GM19395 (cell line): ENCODE measurements around the gene PRSS38.

Experiments used
- ATAC-seq: cut with Tn5 transposase; IDR thresholded peaks from one replicate; pipeline ENCODE4 v1.9.1; 2021; ENCODE audit warnings: mild to moderate bottlenecking, moderate library complexity; ENCODE audit not compliant: unreplicated experiment

Gene PRSS38

DNA sequence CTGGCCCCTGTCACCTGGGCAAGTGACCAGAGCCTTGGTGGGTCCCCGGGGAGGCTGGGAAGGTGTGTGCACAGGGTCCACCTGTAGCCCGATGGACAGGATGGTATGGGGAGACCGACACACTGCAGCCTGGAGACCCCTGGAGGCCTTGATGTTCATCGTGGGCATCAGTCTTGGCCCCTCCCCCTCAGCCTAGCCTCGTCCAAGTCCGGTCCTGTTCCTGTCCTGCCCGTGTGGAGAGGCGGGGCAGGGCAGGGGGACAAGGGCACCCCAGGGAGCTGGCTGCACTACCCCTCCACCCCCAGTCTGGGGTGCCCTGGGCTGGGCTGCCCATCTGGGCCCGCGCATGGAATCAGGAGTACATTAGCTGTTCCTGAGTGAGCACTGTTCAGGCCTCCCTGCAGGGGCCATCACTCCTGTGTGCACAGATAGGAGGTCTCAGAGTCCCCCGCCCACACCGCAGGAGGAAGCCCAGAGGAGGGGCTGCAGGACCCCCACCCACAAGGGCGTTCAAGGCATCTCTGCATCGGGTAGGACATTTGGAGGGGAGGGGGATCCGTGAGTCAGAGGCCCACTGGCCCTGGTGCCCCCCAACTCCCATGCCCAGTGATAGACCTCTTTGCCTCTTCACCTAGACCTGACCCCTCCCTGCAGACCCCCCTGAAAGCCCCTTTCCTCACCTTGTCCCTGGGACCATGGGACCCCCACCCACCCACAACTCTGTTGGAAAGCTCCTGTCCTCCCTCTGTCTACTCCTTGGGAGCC, 69.1 kb downstream of the PRSS38 start:
- no peak for ATAC-seq

DNA sequence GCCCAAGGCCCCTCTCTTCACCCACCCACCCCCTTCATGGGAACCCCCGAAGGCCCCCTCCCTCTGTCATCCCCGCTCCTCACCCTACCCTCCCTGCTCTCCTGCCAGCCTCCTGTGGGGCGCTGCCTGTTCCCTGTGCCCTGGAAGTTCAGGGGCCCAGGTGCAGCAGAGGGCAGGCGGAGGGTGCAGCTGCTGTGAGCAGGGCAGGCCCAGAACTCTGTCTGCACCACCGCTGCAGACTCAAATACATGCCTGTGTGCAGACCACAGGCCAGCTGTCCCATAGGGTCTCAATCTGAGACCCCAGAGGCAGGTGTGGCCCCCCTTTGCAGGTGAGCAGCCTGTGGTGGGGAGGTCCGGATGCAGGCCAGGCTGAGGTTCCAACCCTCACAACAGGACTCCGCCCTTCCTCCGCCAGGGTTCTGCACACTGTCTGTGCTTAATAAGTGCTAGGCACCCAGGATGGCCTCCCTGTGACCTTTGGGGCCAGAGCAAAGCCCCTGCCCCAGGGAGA, 69.7 kb downstream of the PRSS38 start:
- ATAC-seq: no peak

DNA sequence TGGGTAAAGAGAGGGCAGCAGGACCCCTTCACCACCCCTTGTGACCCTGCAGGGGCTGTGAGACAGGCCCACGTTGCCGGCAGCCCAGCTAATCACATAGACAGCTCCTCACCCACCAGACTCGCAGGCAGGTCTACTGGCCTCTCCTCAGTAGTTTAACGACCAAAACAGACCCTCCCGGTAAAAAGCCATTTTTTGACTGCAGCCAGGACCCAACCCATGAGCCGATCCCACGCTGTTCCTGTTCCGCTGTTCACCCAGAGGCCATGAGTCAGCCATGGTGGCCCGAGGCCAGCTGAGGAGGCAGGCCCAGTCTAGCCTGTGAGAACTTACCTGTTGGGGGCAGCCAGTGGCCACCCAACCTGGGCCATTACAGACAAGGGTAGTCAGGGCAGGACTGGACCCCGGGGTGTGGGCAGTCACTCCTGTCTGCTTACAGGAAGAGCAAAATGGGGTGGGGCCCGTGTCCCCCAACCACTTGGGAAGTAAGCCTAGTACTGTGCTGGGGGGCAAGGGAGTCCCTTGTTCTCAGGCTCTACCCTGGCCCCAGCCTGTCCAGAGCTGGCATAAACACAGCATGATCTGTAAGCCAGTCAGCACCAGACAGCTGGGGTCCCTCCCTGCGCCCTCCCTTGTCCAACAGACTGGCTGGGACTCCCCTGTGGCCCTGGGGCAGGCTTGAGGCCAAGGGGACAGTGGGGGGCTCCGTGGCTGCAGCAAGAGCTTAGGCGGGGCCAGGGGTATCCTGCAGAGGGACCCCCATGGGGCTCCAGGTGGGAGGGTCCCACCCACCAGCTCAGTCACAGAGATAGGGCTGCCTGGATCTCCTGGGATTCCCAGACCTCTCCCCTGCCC, 70.4 kb downstream of the PRSS38 start:
- ATAC-seq: no peak

DNA sequence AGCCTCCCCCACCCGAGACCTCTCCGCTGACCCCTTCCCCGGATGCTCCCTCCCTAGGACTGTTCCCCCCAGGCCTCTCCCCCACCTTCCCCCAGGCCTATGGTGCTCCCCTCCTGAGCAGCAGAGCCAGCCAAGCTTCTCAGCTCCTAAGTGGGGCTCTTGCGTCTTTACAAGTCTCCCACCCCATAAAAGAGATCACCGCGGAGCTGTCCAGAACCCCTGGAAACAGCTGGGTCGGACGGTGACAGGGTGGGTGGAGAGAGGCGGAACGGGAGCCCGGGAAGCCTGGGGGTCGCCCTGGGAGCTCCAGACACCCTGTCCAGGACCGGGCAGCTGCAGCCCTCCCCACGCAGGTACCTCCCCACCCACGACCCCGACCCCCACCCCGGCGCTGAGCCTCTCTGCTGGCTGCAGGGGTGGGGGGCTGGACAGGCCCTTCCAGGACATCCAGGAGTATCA, 71.1 kb downstream of the PRSS38 start:
- no peak for ATAC-seq

DNA sequence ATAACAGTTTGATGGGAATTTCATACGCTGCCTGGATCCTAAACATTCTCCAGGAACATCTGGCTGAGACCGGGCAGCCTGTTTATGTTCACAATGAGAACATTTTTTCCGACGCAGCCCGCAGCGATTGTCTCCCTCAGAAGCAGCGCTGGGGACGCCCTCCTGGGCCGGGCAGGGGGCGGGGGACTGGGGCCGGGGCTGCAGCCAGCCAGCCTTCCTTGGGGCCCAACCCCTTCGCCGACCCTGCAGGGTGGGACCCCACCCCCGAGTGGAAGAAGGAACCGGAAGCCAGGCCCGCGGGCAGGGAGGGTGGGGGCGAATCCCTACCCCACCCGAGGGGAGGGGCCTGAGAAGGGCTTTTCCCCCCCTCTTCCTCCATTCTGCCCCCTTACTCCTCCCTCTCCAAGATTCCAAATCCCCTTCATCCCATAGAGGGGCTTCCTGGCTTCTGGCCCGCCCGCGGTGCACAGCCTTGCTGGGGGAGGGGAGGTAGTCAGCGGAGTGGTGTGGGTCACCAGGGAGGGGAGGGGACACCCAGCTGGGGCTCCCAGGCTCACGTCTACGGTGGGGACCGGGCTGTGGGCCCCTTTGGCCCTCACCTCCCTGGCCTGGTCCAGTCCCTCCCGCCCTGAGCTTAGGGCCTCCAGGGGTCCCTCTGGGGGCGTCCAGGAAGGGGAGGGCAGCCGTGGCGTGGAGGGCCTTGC, 71.7 kb downstream of the PRSS38 start:
- ATAC-seq: no peak

DNA sequence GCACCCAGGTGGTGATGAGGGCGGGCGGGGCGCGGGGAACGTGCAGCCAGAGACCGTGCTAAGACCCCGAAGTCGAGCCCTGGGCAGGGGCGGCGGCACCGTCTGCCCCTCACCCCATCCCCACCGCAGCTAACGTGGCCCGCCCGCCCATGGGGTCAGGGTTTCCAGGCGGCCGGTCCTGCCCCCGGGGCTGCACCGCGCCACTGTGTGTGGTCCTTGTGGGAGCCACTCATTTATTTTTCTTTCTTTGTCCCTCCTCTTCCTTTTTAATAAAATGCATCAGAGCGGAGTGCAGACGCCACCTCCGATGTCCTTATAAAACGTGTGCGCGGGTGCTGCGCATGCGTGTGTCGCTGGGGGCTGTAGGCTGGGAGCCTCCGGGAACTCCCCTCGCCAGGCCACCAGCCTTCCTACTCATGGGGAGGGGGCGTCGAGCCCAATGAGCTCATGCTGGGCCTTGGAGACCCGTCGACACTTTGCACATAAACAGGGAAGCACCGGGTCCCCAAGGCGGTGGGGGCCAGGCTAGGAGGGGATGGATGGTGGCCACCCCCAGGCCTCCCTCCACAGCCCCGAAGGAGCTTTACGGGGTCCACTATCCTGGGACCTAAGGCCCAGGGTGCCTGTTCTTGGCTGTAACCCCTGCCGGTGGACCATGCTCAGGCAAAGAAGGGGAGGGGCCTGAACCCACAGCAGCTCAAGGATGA, 72.4 kb downstream of the PRSS38 start:
- no peak for ATAC-seq

DNA sequence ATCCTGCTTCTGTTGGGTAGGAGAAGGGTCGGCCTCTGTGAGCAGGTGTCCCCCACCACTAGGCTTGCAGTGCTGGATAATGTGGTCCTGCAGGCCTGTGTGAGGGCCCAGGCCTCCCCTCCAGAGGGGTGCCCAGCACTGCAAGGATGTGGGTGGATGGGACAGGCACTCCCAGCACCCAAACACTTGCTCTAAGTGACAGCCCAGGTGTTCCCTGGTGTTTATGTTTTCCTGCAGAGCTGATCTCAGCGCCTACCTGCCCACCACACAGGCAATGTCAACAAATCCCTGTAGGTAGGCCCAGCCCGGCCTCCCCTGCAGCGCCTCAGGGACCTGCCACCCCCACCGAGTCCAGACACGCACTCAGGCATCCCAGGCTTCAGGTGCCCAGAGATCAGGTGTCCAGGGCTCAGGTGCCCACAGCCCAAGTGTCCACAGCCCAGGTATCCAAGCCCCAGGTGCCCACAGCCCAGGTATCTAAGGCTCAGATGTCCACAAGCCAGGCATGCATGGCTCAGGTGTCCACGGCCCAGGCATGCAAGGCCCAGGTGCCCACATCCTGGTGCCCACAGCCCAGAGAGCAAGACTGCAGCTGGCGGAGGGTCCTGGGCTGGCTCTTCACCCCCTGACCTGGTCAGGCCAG, 73.0 kb downstream of the PRSS38 start:
- no peak for ATAC-seq

DNA sequence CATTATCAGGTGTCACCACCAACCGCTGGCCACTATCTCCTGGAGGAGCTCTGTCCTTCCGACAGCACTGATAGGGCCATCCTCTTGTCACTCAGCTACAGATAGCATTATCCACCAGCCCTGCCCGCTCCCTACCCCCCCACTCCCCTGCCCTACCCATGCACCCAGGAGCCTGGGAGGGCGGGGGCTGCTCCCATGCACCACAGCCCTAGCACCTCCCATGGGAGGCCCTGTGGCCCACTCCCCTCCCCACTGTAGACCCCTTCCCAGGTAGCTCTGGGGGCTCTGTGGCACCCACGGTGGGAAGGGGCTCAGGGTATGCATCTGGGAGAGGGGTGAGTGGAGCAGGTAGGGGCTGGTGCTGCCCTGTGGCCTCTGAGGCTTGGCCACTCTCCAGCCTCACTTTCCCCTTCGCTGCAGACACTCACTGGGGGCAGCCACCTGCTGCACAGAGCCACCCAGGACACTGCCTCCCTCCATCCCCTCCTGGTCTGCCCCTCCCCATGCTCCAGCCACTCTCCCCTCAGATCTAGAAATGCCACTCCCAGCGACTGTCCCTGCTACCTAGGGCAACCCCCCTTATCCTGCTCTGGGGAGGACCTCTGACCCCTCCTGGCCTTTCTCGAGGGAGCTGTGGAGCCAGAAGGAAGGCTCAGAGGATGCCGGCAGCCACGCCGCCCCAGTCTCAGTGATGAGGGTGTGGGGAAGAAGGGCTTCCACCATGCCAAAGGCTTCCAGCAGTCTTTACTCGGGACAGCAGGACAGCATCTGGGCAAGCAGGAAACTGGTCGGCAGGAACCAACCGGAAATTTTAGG, 73.8 kb downstream of the PRSS38 start:
- ATAC-seq: no peak

DNA sequence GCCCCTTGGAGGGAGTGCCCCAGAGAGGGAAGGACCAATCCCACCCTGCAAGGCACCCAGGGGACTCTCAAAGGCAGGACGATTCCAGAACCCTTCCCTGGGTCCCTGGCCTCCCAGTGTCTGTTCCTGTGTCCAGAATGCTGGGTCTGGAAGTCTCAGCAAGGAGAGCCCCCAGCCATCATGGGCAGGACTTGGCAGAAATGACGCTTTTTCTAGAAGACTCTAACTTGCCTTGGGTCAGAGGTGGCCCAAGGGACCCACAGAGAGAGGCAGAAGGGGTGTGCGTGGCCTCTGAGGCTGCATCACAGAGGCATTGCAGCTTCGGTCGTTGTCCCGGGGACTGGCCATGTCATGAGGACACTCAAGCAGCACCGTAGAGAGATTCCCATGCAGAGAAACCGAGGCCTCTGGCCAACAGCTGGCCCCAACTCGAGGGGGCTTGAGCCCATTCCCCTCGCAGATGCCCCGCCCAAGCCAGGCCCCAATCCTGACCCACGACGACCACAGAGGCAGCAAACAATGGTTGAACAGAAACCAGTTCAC, 74.5 kb downstream of the PRSS38 start:
- ATAC-seq: no peak

DNA sequence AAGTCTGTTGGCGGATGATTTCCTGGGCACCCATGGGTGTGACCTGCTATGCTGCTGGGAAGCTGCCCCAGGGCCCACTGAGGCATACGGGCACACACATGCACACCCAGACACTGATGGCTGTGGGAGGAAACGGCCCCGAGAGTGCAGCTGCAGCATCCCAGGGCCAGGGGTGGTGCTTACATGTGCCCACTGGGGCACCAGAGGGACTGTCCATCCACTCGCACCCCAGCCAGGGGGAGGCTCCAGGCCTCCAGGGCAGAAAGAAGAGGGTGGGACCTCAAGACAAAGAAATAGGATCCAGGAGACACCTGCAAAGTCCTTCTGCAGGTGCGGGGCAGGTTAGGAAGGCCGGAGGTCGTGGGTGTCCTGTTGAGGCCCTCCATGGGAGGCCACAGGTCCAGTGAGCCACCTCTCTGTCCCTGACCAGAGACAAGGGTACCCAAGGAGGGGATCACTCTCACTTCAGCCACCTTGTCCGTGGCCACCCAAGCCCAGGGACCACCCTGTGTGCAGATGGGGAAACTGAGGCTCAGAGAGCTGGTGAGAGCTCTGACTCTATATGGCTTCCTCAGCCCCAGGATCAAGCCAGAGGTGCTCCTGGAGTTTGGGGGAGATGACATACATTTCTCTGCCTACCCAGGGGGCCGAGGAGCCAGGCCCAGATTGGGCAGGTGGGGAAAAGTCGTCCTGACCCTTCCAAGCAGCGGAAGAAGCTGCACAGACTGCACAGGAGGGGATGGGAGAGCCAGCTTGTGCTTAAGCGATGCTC, 75.2 kb downstream of the PRSS38 start:
- no peak for ATAC-seq

DNA sequence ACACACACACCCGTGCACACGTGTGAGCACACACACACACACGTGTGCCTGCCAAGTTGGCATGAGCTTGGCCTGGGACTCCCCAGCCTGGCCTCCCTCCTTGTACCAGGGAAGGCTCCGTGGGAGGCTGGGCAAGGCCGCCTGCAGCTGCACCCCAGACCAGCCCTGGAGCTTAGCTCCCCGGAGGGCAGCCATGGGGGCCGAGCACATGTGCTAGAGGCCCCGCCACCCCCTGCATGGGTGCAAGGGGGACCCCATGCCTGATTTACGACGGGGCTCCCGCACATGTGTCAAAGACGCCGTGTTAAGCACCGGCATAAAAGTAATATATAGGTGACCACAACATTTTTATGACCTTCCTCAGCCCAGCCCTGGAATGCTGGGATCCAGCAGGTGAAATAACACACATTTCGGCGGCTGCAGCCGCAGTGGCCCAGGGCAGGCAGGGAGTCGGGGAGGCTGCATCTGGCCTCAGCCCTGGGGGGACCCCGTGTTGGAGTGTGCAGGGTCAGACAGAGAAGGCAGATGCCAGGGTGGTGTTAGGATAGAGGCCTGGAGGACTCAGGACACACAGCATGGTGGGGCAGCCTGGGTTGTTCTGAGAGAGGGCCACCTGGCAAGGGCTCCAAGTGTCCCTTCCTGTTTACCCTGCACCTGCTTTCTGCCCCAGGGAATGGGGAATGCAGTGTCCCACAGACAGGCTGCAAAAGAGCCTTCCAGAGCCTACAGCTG, 75.9 kb downstream of the PRSS38 start:
- no peak for ATAC-seq

DNA sequence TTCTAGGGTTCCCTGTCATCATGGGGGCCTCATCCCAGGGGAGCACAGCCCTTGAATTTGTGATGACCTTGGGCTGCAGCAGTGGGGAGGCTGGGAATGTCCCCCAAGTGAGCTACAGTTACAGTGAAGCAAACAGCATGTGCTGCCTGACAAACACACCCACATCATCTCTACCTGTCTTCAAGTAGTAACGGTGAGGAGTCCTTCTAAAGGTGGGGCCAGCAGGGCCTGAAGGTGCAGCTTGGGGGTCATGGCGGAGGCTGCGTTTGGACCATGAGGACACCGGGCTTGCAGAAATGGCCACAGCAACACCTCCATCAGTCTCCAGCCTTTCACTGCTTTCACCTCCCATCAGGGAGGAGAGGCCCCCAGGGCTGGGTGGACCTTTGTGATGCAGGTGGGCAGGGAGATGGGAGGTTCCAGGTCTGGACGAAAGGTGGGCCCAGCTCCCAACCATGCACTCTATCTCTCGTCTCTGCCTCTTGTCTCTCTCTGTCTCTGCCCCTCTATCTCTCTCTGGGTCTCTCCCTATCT, 76.5 kb downstream of the PRSS38 start:
- no peak for ATAC-seq

DNA sequence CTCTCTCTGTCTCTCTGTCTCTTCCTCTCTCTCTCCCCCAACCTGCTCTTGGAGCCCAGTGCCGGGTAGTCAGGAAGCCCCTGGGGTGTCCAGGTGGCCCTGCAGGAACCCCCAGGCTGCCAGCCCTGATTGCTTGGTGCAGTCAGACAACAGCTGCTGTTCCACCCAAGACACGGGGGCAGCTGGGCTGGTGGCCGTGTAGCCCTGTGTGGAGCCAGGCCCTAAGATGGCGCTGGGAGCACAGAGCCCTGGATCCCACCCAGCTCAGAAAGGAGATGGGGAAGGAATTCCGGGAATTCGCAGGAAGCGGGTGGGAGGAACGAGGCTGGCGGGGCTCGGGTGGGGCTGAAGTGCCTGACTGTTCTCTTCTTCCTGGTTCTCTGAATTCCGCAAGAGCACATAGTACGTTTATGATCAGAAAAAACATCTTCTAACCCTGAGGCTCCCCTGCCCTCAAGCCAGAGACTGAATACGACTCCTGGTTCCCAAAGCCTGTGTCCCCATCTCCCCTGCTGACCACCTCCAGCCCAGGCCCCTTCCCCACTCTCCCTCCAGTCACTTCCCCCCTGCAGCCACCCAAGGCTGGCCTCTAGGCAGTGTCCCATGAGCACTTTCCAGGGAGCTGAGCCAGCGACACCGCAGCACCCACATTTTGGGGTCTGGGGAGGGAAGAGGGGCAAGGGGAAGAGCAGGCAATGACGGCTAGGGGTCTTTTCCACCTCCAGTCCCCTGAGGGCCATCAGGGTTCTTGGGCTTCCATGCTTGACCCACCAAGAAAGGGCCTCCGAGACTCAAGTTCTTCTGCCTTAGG, 77.2 kb downstream of the PRSS38 start:
- ATAC-seq: no peak

DNA sequence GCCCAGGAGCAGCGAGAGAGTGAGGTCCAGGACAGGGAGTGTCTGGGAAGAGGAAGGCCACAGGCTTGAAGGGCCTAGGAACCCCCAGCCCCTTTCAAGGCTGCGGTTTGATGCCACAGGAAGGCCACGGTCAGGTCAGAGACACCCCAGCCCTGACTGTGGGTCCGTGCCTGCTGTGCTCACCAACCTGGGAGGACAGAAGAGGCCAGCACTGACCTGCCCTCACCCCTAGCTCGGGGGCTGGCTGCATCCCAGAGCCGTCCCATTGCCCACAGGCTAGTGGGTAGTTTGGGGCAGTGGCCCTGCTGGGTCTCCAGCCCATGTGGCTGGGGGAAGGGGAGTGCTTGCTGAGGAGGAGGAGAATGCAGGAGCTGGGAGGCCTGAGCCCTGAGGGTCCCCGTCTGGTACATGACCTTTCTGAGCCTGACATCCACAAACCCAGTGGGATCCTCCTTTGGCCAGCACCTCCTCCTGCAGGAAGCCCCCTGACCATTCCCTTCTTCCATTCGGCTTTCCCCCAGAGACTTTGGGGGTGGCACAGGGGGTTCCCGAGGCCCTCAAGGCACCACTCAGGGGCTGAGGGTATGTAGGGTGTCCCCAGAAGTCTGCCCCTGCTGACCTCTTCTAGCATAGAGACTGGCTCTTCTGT, 77.9 kb downstream of the PRSS38 start:
- ATAC-seq: no peak

DNA sequence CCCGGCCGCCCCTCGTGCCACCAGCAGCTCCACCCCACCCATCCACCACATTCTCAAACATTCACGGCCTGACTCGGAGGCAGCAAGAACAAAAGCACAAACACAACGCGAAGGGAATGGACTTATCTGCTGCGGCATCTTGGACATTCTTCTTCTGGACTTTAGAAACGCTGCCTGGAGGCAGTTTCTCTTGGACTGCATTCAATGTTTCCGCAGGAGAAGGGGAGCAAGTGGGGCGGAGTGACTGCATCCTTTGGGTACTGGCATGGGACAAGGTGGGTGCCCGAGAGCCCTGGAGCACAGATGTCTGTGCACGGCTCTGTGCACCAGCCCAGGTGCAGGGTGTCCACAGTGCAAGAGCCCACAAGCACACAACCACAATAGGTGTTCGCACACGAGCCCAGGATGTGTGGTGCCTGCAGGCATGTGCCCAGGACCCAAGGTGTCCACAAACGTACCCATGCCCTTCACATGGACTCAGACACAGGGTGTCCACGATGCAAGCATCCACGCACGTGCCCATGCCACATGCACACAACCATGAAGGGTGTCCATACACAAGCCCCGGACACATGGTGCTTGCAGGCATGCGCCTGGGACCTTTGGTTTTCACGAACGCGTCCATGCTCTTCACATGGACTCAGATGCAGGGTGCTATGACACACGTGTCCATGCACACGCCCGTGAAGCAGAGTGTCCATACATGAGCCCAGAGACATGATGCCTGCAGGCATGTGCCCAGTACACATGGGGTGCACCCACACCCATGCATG, 78.7 kb downstream of the PRSS38 start:
- no peak for ATAC-seq
